GM12873 (cell line): ENCODE data around the gene SPAAR.

Experiments
- CTCF ChIP-seq: IDR thresholded peaks from 2 replicates; pipeline ENCODE4 v1.5.1; 2012; ENCODE audit warnings: low read depth, mild to moderate bottlenecking, moderate library complexity, low read length, control low read depth; ENCODE audit not compliant: insufficient read depth; ENCODE audit errors: missing control alignments

Gene SPAAR

GRCh38 chr9:35910613-35911359 lies 1.5 kb downstream of the SPAAR start:
- peak; percentile 64 for TF ChIP-seq CTCF

- TF ChIP-seq CTCF: no peak
These were observed 2.4 kb downstream of the SPAAR start for GRCh38 chr9:35911690-35912089.

- TF ChIP-seq CTCF: no peak
These were observed 3.6 kb downstream of the SPAAR start for GRCh38 chr9:35912791-35913400.

GRCh38 chr9:35914301-35914807 lies 5.1 kb downstream of the SPAAR start:
- TF ChIP-seq CTCF: no peak

- TF ChIP-seq CTCF: no peak
These were observed 6.5 kb downstream of the SPAAR start for GRCh38 chr9:35915681-35916294.

- TF ChIP-seq CTCF: no peak
These were observed 8.0 kb downstream of the SPAAR start for GRCh38 chr9:35917261-35917660.

- TF ChIP-seq CTCF: no peak
These were observed 9.5 kb downstream of the SPAAR start for GRCh38 chr9:35918780-35919179.
